ENCODE data around the gene CNTNAP2.

GRCh38 chr7:146635205-146636032, 518.8 kb downstream of the CNTNAP2 start:
- TF ChIP-seq EZH2 (conservative IDR thresholded peaks at IDR 0.05; ENCODE audit: low read depth, low read length) (no peak), BHLHE40 (IDR thresholded peaks at IDR 0.05; ENCODE audit: low read length) (no peak), ARID5B (CRISPR knock-in tag; IDR thresholded peaks at IDR 0.05) (no peak)
